Measurements from ENCODE around the gene C1orf50.

DNA sequence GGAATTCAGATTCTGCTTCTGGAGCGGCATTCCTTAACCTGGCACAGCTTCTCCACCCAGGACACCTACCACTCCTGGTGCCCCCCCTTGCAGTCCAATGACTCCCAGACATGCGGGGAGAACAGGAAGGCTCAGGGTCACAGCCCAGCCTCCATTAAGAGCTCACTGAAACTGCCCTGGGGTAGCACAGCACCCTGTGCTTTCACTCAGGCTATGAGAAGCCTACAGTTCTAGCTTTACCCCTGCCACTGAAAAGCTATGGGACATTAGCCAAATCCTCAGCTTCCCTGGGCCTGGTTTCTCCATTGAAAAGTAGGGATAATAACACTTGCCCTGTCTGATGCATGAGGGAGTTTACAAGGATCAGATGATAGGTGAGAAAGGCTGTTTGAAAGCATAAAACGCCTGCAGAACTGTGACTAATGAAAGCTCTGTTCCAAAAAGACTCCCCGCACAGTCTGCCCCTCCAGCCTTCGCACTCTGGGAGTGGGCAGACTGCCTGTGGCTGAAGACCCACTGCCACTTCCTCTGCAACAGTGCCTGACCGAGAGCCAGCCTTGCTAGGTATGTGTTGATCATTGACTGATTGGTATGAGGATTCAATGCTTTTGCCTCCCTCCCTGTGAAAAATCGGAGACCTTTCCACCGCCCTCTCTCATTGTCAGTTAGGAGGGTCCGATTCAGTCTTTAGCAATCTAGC lies 24.3 kb upstream of the C1orf50 start:
- TF ChIP-seq, protein P1, sequence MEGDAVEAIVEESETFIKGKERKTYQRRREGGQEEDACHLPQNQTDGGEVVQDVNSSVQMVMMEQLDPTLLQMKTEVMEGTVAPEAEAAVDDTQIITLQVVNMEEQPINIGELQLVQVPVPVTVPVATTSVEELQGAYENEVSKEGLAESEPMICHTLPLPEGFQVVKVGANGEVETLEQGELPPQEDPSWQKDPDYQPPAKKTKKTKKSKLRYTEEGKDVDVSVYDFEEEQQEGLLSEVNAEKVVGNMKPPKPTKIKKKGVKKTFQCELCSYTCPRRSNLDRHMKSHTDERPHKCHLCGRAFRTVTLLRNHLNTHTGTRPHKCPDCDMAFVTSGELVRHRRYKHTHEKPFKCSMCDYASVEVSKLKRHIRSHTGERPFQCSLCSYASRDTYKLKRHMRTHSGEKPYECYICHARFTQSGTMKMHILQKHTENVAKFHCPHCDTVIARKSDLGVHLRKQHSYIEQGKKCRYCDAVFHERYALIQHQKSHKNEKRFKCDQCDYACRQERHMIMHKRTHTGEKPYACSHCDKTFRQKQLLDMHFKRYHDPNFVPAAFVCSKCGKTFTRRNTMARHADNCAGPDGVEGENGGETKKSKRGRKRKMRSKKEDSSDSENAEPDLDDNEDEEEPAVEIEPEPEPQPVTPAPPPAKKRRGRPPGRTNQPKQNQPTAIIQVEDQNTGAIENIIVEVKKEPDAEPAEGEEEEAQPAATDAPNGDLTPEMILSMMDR (IDR thresholded peaks at IDR 0.05): no peak
- no peak for TF ChIP-seq POLR2A (IDR thresholded peaks at IDR 0.05; ENCODE audit: low read depth)
